Activated CD8-positive, alpha-beta memory T cell treated with anti-CD3 and anti-CD28 coated beads, Interleukin-2, amount 50 U/mL, for 1 hour (primary cell): ENCODE measurements around the gene GRIK4.

ENCODE experiments used
- DNase-seq: peaks from one replicate; pipeline ENCODE4 v3.0.0-alpha.2; 2020; ENCODE audit errors: extremely low read depth

Gene GRIK4

DNA sequence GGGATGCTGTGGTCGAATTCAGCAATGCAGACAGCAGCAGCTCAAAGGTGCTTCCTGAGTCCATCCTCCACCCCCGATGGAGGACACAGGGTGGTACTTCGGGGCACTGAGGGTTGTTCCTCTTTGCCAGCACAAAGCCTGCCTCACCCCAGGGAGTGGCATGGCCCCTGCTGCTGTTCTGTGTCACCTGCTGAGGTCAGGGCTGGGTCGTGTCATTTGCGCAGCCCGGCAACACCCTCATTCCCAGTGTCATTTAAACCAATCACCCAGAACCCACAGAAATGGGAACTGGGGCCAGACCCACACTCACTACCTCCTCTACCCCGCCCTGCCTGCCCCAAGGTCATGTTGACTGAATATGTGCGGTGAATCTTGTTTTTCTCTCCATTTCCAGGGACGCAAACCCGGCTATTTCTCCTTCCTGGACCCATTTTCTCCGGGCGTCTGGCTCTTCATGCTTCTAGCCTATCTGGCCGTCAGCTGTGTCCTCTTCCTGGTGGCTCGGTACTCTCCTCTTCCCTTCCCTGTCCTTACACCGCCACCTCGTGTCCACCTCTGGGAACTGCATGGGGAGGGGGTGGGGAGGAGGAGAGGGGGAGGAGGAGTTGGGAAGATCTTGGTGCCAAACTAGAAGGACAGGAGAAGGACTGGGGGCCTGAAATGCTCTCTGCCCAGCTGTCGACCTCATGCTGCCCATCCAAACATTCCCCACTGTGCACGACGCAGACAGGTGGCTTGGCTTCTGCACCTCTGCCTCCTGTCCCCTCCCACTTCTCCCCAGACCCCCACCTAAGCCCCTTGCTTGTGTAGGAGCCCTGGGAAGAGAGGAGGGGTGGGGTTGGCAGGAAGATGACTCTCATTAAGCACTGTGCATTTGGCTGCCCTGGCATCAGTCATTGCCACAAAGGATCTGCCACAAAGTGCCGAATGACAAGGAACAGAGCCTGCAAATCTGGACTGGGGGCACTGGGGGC is 441.2 kb downstream of the GRIK4 start:
- no peak for DNase-seq

GRCh38 chr11:120954381-120954780 is 442.8 kb downstream of the GRIK4 start:
- no peak for DNase-seq

DNA sequence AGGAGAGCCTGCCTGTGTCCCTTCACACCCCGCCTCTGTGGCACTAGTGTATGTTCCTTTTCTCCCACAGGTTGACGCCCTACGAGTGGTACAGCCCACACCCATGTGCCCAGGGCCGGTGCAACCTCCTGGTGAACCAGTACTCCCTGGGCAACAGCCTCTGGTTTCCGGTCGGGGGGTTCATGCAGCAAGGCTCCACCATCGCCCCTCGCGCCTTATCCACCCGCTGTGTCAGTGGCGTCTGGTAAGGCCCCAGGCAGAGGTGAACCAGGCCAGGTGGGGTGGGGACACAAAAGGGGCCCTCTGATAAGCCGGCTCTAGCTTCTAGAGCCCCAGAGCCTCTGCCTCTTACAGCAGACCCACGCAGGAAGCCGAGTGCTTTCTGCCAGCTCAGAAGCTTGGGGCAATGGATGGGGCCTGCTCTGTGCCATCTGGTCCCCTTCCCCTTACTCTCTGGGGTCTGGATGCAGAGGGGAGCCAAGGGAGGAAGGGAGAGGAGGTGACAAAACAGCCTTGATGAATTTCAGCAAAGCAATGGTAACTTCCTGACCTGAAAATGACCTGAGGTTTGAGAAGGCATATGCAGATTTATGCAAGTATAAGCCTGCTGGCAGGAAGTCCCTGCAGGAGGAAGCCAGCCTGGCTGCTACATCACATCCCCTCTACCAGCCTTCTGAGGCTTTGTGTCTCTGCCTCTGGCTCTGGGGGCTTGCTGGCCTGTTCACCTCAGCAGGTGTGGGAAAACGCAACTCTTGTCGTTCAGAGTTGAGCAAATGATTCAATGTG is 445.4 kb downstream of the GRIK4 start:
- no peak for DNase-seq

- DNase-seq: no peak
Observed at GRCh38 chr11:120958185-120958584, 446.6 kb downstream of the GRIK4 start.

DNA sequence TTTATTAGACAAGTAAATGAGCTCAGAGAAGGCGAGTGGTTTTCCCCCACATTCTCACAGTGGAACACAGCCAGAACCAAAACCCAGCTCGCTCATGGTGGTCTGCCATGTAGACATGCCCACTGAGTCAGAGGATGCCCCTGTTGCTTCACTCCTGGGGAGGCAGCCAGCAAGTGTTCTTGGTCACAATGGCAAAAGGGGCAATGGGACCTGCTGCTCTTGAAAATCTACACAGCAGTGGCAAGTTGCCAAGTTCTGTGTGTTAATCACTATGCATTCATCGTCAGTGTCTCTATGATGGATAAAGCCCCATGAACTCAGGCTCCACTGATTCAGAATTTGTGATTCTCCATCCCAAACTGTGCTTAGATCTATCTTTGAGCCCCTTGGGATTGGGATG is 447.6 kb downstream of the GRIK4 start:
- no peak for DNase-seq

GRCh38 chr11:120964857-120965256 is 453.3 kb downstream of the GRIK4 start:
- no peak for DNase-seq

DNA sequence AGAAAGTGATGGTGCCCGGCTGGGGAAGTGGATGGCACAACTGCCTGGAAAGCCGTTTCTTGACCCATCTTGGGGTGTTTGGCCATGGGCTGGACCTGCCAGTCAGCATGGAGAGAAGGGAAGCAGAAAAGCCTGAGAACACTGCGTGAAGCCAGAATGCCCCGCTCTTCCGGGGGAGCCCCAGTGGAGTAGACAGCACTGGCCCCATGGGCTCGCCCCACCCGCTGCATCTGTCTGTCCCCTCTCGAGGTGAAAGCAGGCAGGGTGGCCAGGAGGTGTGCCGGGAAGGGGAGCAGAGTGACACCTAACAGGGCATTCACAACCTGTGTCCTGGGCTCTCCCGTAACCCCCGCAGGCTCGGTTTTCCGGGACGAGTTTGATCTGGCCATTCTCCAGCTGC is 455.3 kb downstream of the GRIK4 start:
- DNase-seq: no peak

DNA sequence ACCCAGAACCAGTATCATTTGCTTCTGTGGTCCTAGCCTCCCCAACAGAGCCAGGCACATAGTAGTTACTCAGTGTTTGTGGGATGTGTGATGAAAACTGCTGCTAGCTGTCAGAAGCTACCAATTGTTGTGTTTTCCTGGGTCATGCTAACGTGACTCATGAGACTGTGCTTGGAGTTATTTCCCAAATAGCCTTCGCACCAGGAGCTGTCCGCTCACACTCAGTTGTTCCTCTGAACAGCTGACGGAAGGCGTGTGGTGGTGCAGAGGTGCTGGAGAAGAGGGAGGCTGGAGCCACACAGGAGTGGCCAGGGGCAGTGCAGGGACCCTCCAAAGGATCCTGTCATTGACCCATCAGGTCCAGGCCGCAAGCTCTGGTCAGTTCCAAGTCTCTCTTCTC is 458.4 kb downstream of the GRIK4 start:
- no peak for DNase-seq

DNA sequence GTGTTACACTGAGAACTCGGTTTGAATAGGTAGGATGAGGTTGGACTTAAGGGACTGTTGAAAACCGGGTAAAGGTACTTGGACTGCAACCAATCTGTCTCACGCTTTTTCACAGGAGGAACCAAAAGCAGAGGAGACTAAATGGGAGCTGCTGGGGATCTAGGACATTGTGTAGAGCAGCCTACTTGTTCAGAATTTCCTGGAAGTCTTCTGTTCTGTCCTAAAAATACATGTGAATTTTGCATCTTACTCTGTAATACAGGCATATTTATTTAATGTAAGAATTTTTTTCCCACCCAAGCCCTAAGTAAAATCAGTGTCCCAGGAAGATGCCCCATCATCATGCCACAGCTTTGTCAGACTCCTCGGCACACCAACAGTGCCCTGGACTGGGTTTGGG is 460.3 kb downstream of the GRIK4 start:
- DNase-seq: no peak

DNA sequence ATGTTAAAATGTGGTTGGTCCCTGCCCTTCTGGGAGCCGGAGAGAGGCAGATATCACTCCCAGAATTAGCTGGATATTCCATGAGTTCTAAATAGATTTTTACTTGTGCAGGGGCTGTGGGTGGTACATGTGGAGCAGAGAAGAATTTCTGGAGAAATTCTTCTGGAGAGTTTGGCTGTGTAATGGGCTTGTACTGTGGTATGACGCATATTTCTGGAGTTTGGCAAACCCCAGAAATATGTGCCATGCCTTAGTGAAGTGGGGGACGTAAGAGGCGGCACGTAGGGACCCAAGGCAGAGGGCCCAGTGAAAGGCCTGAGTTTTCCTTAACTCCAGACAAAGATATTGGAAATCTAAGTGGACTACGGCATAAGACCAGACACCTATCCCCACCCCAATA is 461.1 kb downstream of the GRIK4 start:
- DNase-seq: no peak

- DNase-seq: no peak
Observed at GRCh38 chr11:120973501-120973900, 462.0 kb downstream of the GRIK4 start.

GRCh38 chr11:120974466-120974865 is 462.9 kb downstream of the GRIK4 start:
- DNase-seq: no peak

DNA sequence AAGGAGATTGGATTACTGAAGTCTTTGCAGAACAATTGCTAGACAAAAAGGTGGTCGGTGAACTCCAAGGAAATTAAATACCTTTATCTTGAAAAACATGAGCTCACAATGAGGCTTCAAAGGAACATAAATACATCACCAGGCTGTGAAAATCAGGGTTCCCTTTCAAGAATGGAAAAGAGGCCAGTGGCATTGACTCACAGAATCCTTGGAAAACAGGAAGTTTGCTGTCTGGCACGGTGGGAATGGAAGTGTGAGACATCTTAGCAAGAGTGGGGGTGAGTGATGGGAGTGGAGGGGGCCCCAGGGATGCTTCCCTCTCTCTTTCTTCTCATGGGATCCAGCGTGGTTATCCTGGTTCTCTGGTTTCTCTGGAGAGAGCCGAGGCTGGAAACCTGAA is 463.4 kb downstream of the GRIK4 start:
- no peak for DNase-seq

DNA sequence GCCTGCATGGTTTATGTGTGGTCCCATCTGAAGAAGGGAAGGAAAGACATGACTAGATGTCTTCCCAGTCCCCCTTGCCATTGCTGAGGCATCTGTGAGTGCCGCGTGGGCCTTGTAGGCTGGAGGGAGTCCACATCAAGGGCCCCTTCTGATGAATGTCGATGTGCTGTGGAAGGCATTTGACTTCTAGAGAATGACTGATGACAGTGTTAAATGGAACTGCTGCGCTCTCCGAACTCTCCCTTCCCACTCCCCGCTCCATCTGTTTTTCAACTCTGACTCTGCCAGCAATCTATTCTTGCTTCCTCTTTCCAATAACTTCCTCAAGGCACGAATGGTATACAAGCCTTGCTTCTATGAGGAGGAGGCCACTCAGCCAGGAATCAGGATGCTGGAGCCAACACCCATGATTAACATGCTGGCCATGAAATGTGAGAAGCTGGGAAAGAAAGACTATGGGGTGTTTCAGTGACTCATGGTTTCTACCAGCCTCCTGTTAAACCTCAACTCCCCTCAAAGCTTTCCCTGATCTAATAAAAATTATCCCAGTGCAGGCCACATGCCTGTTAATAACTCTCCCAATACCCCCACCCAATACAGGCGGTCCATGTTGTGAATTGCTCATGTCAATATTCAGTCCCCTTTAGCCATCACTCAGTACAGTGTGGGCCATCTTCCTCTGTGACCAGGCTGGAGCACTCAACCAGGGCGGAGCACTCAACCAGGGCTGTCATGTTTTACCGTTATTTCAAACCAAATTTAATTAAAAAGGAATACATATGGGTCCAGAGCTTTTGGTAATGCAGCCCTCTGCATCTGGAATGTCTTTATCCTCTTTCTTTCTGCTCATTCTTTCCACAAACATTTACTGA is 466.0 kb downstream of the GRIK4 start:
- DNase-seq: no peak

DNA sequence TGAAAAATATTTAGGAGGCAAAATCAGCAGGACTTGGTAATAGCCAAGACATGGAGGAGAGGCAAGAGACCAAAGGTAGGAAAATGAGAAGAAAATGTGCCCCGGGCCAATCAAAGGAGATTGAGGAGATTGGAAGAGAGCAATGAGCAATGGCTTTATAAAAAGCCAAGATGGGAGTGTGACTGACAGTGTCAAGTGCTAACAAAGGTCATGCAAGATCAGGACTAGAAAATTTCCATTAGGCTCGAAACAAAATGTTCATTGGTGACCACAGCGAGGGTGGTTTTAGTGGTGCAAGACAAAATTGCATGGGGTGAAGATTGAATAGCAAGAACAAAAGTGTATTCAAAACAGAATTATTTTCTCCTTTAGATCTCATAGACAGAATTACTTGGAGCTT is 467.2 kb downstream of the GRIK4 start:
- no peak for DNase-seq

DNA sequence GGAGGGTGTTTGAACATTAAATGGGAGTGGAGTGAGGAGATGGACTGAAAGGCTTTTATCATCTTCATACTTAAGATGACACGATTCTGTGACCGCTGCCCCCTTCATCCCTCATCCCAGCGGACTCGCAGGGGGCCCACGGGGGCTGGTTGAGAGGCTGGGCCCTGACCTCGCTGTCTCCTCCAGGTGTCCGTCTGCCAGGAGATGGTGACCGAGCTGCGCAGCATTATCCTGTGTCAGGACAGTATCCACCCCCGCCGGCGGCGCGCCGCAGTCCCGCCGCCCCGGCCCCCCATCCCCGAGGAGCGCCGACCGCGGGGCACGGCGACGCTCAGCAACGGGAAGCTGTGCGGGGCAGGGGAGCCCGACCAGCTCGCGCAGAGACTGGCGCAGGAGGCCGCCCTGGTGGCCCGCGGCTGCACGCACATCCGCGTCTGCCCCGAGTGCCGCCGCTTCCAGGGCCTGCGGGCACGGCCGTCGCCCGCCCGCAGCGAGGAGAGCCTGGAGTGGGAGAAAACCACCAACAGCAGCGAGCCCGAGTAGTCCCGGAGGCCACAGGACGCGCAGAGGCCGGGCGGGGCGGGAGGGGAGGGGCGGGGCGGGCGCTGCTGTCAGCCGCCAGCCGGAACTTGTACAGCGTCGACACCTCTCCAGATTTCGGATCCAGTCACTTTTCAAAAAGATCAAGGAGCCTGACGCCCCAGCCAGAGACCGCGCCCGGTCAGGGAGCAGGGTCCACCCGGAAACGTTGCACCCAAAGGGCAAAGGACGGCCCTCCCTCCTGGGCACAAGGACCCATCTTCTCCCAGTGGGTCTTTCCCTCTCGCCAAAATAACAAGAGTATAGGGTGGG is 474.4 kb downstream of the GRIK4 start:
- DNase-seq: no peak

- DNase-seq: no peak
Observed at GRCh38 chr11:120988603-120989002, 477.1 kb downstream of the GRIK4 start.

DNA sequence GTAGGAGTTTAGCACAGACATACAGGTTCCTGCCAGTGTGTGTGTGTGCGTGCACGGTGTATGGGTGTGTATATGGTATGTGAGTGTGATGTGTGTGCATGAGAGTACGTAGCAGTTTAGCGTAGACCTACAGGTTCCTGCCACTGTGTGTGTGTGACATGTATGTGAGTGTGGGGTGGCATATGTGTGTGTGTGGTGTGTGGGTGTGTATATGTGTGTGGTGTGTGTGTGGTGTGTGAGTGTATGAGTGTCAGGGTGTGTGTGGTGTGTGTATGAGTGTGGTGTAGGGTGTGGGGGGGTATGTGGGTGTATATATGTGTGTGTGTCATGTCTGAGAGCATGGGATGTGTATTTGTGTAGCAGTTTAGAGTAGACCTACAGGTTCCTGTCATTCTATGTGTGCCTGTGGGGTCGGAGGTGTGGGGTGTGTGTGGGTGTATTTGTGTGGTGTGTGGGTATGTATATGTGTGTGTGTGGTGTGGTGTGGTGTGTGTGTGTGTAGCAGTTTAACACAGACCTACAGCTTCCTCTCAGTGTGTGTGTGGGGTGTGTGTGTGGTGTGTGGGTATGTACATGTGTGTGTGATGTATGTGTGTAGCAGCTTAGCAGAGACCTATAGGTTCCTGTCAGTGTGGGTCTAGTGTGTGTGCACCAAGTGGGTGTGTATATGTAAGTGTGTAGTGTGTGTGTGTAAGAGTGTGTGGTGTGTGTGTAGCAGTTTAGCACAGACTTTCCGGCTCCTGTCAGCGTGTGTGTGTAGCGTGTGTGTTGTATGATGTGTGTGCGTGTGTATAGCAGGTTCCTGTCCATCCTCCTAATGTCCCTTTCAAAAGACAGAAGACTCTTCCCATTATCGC is 480.5 kb downstream of the GRIK4 start:
- no peak for DNase-seq

- no peak for DNase-seq
Observed at GRCh38 chr11:120994091-120994859, 482.7 kb downstream of the GRIK4 start.
